ENCODE results near the gene PLA1A. TPM values are rescaled to one million over a fixed set of nuclear protein-coding genes. Genes with fewer than 3 reads are reported as not detected.
"Not testable (repeated sequence)": the region's sequence is repeated elsewhere in the genome, so short reads cannot be mapped to it uniquely, and the experiment has no call there.

The PLA1A gene
- polyA plus RNA-seq, 3 donors: 1.0 to 5.8 (median 2.7) TPM

DNA sequence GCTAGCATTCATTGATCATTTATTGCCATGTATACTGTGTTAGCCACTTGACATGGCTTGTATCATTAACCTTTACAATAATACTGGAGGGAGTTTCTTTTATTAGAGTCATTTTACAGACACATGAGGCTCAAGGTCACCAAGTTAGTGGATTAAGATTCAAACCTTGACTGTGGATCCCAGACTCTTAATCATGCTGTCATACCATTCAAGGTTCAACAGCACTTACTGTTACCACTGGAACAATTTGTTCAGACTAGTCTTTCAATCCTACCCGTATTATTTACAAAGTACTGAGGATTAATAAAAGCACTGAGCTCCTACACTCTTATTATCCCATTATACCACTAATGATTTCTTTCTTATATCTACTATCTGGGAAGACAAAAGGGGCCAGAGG, 78.3 kb downstream of the PLA1A start:
- WGBS, 3 donors: 29 to 61% (median 52%) methylated on average over 1 of the region's 1 CpG
- no peak overlapping the region for H3K27ac ChIP-seq (ENCODE audit: low read depth, low read length)

DNA sequence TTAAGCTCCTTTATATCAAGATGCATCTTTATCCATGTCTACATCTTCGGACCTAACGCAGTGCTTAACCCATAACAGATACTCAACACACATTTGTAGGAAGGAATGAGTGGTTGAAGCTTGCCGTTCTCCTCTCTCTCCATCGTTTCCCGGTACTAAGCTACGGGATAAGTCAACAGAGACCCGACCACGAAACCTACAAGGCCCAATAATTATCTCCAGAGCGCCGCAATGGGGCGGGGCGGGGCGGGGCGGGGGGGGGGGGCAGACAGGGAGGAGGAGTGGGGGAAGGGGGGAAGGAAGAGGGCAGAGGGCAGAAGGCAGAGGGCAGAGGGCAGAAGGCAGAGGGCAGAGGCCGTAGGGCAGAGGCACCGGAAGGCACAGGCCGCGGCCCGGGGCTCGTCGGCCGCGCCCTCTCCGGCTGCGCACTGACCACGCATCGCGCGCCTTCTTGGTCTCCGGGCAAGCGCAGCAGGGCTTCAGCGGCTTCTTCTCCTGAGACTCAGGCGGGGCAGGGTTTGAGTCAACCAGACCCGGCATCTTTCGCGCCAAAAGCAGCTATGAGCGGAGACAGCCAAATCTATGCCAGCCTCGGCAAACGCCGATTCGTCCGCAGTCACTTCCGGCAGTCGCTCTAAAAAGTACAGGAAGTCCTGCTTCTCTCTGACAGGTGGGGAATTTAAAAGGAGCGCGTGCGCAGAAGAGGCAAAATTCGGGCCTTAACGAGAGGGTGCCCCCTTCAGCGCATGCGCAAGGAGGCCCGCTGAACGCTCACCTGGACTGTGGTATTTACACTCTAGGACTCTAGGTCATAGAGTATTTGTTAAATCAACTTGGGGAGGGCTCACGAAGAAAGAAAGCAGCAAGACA, 79.3 kb downstream of the PLA1A start, which contains the start of gene COX17:
TSS of gene COX17 (minus strand) at position 636 of the 870 bp plus-strand sequence. CDS start at position 540, 96 bp downstream.
- peak within 1 kb of the TSS; percentile 48 for H3K27ac ChIP-seq (ENCODE audit: low read depth, low read length)
- 0 to 1% (median 1%) methylated on average over 52 to 54 of the region's 54 CpGs for WGBS, 3 donors

DNA sequence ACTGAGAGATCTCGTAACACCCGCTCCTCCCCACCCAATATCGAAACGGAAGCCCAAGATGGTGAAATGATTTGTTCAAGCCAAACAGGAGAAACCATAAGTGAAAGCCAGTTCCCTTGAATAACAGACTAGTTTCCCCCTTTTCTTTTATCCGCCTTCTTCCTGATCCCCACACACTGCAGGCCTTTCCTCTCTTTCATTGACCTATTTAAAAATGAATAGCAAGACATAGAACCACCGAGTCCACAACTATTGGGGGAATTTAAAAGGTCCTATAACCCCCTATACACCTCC, 79.9 kb downstream of the PLA1A start:
- H3K27ac ChIP-seq (ENCODE audit: low read depth, low read length): peak overlapping the region; percentile 48
- 6 to 9% (median 6%) methylated on average over 6 of the region's 6 CpGs for WGBS, 3 donors

DNA sequence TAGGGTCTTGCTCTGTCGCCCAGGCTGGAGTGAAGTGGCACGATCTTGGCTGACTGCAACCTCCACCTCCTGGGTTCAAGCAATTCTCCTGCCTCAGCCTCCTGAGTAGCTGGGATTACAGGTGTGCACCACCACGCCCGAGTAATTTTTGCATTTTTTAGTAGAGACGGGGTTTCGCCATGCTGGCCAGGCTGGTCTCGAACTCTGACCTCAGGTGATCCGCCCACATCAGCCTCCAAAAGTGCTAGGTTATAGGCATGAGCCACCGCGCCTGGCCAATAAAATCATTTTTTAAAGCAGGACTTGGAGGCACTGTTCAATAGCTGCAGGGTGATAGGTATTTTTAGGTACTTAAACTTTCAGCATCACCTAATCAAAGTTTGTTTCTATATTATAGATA, 80.5 kb downstream of the PLA1A start:
- WGBS, 3 donors: 95 to 98% (median 97%) methylated on average over 10 of the region's 10 CpGs
- not testable (repeated sequence) for H3K27ac ChIP-seq (ENCODE audit: low read depth, low read length)

Other genes starting within 250 kb of the PLA1A start
- gene TMEM39A, start 134.3 kb upstream of the PLA1A start, polyA plus RNA-seq: 10 to 100 TPM; 11.4 to 20.4 (median 12.4) TPM
- 1 to 10 TPM; 4.9 to 7.6 (median 5.6) TPM for gene POGLUT1, start 128.9 kb upstream of the PLA1A start, polyA plus RNA-seq
- gene TIMMDC1, start 99.3 kb upstream of the PLA1A start, polyA plus RNA-seq: 10 to 100 TPM; 39.2 to 85.7 (median 76.3) TPM
- under 1 TPM in 2 of 3 donors, not detected in 1; 0.06 to 0.14 TPM for gene CD80, start 38.3 kb upstream of the PLA1A start, polyA plus RNA-seq
- gene ADPRH, start 18.4 kb upstream of the PLA1A start, polyA plus RNA-seq: 1 to 10 TPM; 5.4 to 6.5 (median 6.5) TPM
- 1 to 10 TPM in 2 of 3 donors, under 1 TPM in 1; 0.87 to 4.5 (median 1.7) TPM for gene POPDC2, start 62.7 kb downstream of the PLA1A start, polyA plus RNA-seq
- gene COX17, start 79.5 kb downstream of the PLA1A start, polyA plus RNA-seq: 100 to 1,000 TPM in 1 of 3 donors, 10 to 100 TPM in 2; 54.3 to 104 (median 78.3) TPM
- gene CFAP91, start 105.1 kb downstream of the PLA1A start, polyA plus RNA-seq: 1 to 10 TPM in 2 of 3 donors, under 1 TPM in 1; 0.85 to 5.0 (median 3.1) TPM
- under 1 TPM in 1 of 3 donors, not detected in 2; 0.13 TPM for gene NR1I2, start 184.2 kb downstream of the PLA1A start, polyA plus RNA-seq